ENCODE data around the gene TNFSF11.

TNFSF11 gene, protein sequence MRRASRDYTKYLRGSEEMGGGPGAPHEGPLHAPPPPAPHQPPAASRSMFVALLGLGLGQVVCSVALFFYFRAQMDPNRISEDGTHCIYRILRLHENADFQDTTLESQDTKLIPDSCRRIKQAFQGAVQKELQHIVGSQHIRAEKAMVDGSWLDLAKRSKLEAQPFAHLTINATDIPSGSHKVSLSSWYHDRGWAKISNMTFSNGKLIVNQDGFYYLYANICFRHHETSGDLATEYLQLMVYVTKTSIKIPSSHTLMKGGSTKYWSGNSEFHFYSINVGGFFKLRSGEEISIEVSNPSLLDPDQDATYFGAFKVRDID

GRCh38 chr13:42574011-42574410 is at the start of gene TNFSF11:
Gene TNFSF11, plus strand, starts transcription at chr13:42574152. Its CDS starts 152 bp downstream, at chr13:42574304.
- TF ChIP-seq CTCF (conservative IDR thresholded peaks at IDR 0.05; ENCODE audit: low read length), result no peak
- H3K4me3 ChIP-seq (ENCODE audit: low read length), result no peak within 1 kb of the TSS
- no peak for DNase-seq (ENCODE audit: low read depth)

GRCh38 chr13:42524487-42525034 is 49.4 kb upstream of the TNFSF11 start:
- peak; percentile 4 for DNase-seq (ENCODE audit: low read depth)
- TF ChIP-seq CTCF (conservative IDR thresholded peaks at IDR 0.05; ENCODE audit: low read length), result no peak

GRCh38 chr13:42525035-42525504 is 48.9 kb upstream of the TNFSF11 start:
- DNase-seq (ENCODE audit: low read depth), result peak; percentile 44
- no peak for TF ChIP-seq CTCF (conservative IDR thresholded peaks at IDR 0.05; ENCODE audit: low read length)
- H3K4me3 ChIP-seq (ENCODE audit: low read length), result no peak overlapping the region

More at GRCh38 chr13:42524487-42525034, 49.4 kb upstream of the TNFSF11 start:
- no peak overlapping the region for H3K4me3 ChIP-seq (ENCODE audit: low read length)

- DNase-seq (ENCODE audit: low read depth), result no peak
- no peak overlapping the region for H3K4me3 ChIP-seq (ENCODE audit: low read length)
- no peak for TF ChIP-seq CTCF (conservative IDR thresholded peaks at IDR 0.05; ENCODE audit: low read length)
Observed at GRCh38 chr13:42526276-42526675, 47.7 kb upstream of the TNFSF11 start.

- DNase-seq (ENCODE audit: low read depth), result no peak
- H3K4me3 ChIP-seq (ENCODE audit: low read length), result no peak overlapping the region
- no peak for TF ChIP-seq CTCF (conservative IDR thresholded peaks at IDR 0.05; ENCODE audit: low read length)
Observed at GRCh38 chr13:42526804-42527203, 47.1 kb upstream of the TNFSF11 start.

DNA sequence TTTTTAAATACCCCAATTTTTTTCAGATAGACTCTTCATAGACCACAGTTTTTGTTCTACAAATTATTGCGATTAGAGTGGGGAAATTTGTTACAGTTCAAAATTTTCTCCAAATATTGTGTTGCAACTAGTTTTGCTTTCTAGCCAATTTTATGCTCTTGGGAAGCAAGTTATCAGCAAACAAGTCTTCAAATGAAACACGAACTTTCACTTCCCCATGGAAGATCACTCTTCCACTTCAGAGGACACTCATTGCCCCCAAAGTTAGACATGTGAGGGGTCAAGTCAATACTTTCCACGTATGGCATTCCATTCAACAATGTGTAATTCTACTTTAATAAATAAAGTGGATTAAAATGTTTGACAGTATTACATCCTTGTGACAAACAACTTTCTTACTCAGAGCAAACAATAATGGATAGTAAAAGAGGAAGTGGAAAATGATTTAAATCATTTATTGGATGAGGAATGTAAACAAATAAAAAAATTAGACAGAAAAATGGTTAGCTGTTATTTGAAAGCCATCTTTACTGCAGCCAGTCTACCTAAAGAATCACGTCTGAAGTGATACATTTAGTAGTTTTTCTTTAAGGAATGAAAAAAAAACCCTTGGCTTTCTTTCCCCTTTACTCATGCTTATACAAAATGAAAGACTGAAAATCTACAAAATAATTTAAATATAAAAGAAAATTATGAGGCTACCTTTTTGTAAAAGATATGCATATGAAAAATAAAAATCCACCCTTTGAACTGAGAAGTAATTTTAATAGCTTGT is 41.2 kb upstream of the TNFSF11 start:
- no peak overlapping the region for H3K4me3 ChIP-seq (ENCODE audit: low read length)
- no peak for DNase-seq (ENCODE audit: low read depth)
- TF ChIP-seq CTCF (conservative IDR thresholded peaks at IDR 0.05; ENCODE audit: low read length), result no peak
